Measurements from ENCODE around the gene ERBB4. TPM values are rescaled to one million over a fixed set of nuclear protein-coding genes. Genes with fewer than 3 reads are reported as not detected.

The ERBB4 gene
- total RNA-seq, 2 donors from 2014 or later = 1.0 to 32.8 TPM

GRCh38 chr2:211931314-211931713, 607.3 kb downstream of the ERBB4 start:
- H3K4me3 ChIP-seq = no peak overlapping the region
- no peaks in the 10 kb centered on the region for H3K27me3 ChIP-seq (replicated peaks; ENCODE audit: insufficient read depth)
- H3K27ac ChIP-seq = no peak overlapping the region
- 18% methylated on average over 3 of the region's 3 CpGs for WGBS
- no peak for TF ChIP-seq CTCF (IDR thresholded peaks at IDR 0.05)
- TF ChIP-seq POLR2A (IDR thresholded peaks at IDR 0.05) = no peak
- no peak for TF ChIP-seq POLR2AphosphoS5 (IDR thresholded peaks at IDR 0.05)
- DNase-seq (ENCODE audit: low spot score) = no peak
- no peaks in the 10 kb centered on the region for H3K9me3 ChIP-seq
- no peaks in the 10 kb centered on the region for H3K4me1 ChIP-seq (replicated peaks)
- intact Hi-C loops (cut with DNase I) = no loop called here
- H3K36me3 ChIP-seq = no peaks in the 10 kb centered on the region

GRCh38 chr2:211930331-211930730, 608.3 kb downstream of the ERBB4 start:
- no peak for DNase-seq (ENCODE audit: low spot score)
- Histone ChIP-seq H3K9me3 (no peaks in the 10 kb centered on the region), H3K4me3 (no peak overlapping the region), H3K27me3 (replicated peaks; ENCODE audit: insufficient read depth) (no peaks in the 10 kb centered on the region), H3K27ac (no peak overlapping the region), H3K4me1 (replicated peaks) (no peaks in the 10 kb centered on the region), H3K36me3 (no peaks in the 10 kb centered on the region)
- TF ChIP-seq CTCF (IDR thresholded peaks at IDR 0.05) (no peak), POLR2A (IDR thresholded peaks at IDR 0.05) (no peak), POLR2AphosphoS5 (IDR thresholded peaks at IDR 0.05) (no peak)
- WGBS = 52% methylated on average over 4 of the region's 4 CpGs
- intact Hi-C loops (cut with DNase I) = no loop called here

GRCh38 chr2:211928201-211928600, 610.4 kb downstream of the ERBB4 start:
- WGBS = 59% methylated on average over 8 of the region's 8 CpGs
- no peak overlapping the region for H3K27ac ChIP-seq
- no peaks in the 10 kb centered on the region for H3K9me3 ChIP-seq
- TF ChIP-seq CTCF (IDR thresholded peaks at IDR 0.05) (no peak), POLR2AphosphoS5 (IDR thresholded peaks at IDR 0.05) (no peak), POLR2A (IDR thresholded peaks at IDR 0.05) (no peak)
- no peak overlapping the region for H3K4me3 ChIP-seq
- no peaks in the 10 kb centered on the region for H3K4me1 ChIP-seq (replicated peaks)
- intact Hi-C loops (cut with DNase I) = no loop called here
- no peaks in the 10 kb centered on the region for H3K27me3 ChIP-seq (replicated peaks; ENCODE audit: insufficient read depth)
- no peak for DNase-seq (ENCODE audit: low spot score)
- no peaks in the 10 kb centered on the region for H3K36me3 ChIP-seq

- intact Hi-C loops (cut with DNase I) = no loop called here
These were observed 615.6 kb downstream of the ERBB4 start for GRCh38 chr2:211923019-211923418.

More at GRCh38 chr2:211923019-211923418, 615.6 kb downstream of the ERBB4 start:
- H3K4me3 ChIP-seq = no peak overlapping the region
- no peaks in the 10 kb centered on the region for H3K36me3 ChIP-seq
- DNase-seq (ENCODE audit: low spot score) = no peak
- no peaks in the 10 kb centered on the region for H3K4me1 ChIP-seq (replicated peaks)
- no peaks in the 10 kb centered on the region for H3K27me3 ChIP-seq (replicated peaks; ENCODE audit: insufficient read depth)
- no peaks in the 10 kb centered on the region for H3K9me3 ChIP-seq
- 49% methylated on average over 4 of the region's 4 CpGs for WGBS
- TF ChIP-seq POLR2AphosphoS5 (IDR thresholded peaks at IDR 0.05) (no peak), CTCF (IDR thresholded peaks at IDR 0.05) (no peak), POLR2A (IDR thresholded peaks at IDR 0.05) (no peak)
- H3K27ac ChIP-seq = no peak overlapping the region

Measured in prostate gland (tissue), 2 donors.